Measurements from ENCODE around the gene MAP3K5.
A peak's percentile ranks its signal among the peaks of the same experiment; 100 is the strongest.
"Not testable (repeated sequence)": the region's sequence is repeated elsewhere in the genome, so short reads cannot be mapped to it uniquely, and the experiment has no call there.

MAP3K5 gene

DNA sequence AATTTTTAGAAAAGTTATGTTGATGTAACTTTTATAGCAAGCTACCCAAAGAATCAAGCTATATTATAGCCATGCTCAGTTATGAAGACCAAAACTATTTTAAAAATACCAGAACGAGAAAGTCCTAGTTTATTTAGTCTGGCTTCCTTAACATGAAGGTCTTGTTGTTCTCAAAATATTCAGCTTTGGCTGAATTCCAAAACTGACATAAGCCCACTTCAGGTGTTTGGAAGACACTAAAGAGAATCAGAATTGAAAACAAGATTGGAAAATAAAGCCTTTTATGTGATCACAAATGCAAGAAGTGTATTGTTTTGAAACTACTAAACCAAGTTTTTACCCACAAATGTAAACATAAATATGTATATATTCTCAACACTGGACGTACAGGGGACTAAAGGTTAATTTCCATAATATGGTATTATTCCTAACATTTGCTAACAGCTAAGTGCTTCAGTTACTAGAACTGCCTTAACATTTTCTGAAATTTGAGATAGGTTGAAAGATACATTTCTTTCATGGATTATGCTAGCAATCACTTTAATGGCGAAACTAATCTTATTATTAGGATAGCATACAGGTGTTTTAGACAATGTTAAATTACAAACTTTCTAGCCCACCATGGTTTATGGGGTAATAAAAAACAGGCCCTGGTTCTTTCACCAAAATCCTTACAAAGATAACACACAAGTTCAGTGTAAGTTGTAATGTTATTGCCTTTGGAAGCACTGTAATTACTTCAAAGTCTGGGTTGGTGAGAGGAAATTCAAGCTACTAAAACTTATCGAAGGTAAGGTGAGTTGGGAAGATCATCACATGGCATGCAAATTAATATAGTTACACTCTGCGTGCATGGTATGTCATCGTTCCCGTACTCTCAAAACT, 1.6 kb downstream of the MAP3K5 start:
- DNase-seq: no peak

- DNase-seq: not testable (repeated sequence)
Measured at GRCh38 chr6:136789440-136789839, 2.8 kb downstream of the MAP3K5 start.

- peak; percentile 36 to 70 (median 62) for DNase-seq
Measured at GRCh38 chr6:136788069-136788902, 4.0 kb downstream of the MAP3K5 start.

- DNase-seq: no peak
Measured at GRCh38 chr6:136787726-136788068, 4.6 kb downstream of the MAP3K5 start.

- DNase-seq: peak in 2 of 3 donors; percentile 36 to 42
Measured at GRCh38 chr6:136786658-136787057, 5.6 kb downstream of the MAP3K5 start.

DNA sequence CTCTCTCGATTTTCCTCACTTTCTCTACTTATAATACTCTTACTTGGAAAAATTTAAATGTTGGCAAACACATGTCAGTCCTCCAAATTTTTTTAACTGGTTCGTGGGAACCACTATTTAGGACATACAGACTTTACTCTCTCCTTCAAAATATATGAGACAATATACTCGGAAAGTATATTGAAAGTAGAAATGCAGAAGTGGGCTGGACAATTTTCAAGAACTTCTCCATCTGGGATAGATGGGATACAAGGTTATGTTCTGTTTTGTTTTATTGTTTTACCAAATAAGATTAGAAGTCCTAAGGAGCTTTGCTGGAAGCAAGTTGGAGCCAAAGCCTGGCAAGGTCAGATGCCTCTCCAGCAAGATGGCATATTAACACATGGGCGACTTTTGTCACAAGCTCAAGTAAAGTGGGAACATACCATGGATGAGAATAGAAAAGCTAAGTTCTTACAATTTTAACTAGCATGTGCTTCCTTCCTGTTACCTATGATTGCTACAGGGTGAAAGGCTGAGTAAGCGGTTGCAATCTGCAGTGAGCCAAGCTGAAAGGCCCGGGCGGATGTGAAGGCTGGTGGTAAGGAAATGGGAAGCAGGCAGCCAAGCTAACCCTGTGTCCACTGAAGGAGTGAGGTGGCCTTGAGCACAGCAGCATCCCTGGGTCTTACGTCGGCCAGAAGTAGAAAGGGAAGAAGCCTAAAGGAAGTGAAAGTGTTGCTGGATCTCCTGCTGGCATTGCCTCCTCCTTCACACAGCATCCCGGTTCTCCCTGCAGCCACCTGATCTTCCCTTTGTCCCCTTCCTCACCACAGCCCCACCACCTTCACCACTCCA, 7.1 kb downstream of the MAP3K5 start:
- DNase-seq: peak; percentile 76 to 83 (median 78)

DNA sequence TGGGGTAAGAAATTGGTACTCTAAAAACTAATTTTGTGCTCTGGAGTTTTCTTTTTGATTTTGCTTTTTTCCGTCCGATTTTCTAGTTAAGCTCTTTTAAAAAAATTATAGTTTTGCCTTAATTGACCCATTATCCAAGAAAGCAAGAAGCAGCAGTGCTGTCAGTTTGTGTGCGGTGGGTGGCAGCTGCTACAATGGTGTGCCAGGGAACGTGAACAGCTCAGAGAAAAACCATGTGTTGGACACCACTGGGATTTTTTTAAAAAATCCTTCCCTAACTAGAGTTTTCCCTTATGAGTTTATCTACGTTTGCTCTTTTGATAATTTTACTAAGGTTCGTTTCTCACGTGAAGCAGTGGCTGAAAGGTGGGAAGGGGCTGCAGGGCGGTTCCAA, 8.0 kb downstream of the MAP3K5 start:
- DNase-seq: no peak

DNA sequence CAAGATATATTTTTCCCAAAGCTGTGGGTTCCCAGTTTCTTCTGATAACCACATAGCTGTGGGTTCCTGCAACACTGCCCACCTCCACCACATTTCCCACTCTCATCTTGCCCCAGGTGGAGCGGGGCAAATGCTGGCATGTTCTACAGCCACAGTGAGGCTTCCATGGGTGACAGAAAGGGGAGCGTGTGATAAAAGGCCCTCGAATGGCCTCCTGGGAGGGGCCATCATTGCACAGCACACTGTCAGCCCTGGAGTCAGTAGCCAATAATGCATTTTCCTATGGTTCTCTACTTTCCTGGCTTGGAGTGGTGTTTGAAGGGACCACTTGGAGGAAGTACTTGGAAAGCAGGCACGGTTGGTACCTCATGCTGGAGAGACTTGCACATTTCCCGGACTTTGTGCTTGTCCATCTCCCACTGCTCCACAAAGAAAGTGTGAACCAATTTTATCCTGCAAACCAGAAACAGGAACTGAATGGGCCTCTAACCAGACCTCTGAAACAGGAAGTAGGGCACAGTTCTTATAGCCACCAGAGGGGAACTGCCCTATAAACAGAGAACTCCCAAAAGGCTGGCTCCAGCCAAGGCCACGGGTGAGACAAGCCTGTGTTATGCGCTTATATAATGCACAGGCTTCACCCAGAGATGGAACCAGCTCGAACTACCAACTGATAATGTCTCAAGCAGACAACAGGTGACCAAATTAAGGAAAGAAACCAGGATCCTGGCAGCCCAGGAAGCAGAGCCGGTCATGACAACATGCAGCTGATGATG, 8.6 kb downstream of the MAP3K5 start:
- DNase-seq: peak; percentile 84 to 87 (median 84)

DNA sequence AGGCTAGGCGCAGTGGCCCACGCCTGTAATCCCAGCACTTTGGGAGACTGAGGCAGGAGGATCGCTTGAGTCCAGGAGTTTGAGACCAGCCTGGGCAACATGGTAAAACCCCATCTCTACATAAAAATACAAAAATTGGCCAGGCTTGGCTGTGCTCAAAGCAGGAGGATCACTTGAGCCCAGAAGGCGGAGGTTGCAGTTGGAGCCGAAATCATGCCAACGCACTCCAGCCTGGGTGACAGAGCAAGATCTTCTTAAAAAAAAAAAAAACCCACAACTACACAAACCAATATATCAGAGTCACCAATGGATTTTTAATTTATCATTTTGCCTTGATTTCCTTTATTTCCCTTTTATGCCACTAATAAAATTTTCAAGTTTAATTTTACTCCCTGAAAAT, 9.3 kb downstream of the MAP3K5 start:
- DNase-seq: no peak

DNA sequence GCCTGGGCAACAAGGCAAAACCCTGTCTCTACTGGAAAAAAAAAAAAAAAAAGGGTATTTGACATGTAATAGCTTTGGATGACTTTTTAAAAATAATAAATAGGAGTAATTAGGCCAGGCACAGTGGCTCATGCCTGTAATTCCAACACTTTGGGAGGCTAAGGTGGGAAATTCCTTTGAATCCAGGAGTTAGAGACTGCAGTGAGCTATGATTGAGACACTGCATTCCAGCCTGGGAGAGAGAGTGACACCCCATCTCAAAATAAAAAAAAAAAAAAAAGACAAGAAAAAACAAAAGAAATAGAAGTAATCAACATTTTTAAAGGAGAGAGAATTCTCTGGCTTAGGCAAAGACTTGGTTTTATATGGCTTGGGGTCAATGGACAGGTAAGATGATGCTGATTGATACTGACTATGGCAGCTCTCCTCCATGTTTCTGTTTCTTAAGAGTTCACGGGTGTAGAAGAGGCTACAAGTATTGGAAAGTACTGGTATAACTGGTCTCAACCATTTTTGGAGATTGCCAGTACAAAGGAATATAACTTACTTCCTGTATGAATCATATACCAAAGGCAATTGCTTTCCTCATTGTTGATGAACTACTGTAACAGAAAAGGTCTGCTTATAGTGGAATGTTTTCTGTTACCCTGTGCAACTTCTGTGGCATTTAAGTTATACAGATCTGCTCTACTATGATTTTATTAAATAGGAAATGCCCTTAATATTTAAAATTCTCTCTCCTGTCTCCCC, 10.1 kb downstream of the MAP3K5 start:
- peak; percentile 30 to 76 (median 71) for DNase-seq

DNA sequence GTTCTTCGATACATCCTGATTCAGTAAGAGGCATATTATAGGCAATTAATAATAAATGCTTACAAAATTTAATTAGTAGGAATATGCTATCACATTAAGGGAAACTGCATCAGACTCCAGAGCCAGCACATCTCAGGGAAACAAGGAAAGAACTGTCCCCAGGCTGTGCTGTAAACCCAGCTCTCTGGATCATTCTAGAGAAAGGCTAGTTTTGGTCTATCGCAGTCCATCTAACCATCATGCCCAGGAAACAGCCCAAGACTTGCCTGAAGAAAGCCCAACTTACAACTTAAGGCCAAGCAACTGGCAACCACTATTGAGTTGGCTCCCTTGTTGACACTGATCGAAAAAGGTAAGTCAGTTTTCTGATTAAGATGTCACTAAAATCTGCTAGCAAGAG, 11.3 kb downstream of the MAP3K5 start:
- no peak for DNase-seq

DNA sequence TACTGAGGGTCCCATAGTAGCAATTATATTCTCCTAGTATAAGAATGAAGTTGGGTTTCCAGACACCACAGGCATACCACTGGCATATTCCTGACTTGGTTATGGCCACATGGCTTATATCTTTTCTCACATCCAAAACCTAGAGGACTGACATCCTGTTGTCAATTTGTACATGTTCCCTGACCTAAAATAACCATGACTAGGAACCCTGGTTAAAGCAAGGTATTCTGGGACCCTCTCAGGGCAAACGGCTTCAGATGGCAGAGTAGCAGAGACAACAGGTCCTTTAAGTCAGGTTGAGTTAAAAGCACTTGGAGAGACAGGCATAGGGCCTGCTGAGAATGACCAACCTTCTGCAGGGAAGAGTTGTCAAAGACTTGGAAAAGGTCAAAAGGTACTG, 12.6 kb downstream of the MAP3K5 start:
- DNase-seq: no peak

DNA sequence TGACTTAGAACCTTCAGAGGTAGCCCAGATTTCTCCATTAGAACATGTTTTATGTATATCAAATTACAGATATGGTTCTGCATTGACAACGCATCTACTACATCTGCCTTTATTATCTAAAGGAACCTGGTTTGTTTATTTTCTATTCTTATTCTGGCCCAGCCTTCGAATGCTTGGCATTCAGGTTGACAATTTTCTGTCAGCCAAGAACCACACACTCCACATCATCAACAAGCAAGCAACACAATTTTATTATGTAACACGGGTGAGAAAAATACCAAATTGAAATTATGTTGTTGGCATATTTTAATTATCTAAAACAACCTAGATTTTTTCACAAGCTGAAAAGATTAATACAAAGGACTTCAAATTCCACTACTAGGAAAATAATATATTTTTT, 14.6 kb downstream of the MAP3K5 start:
- DNase-seq: no peak

DNA sequence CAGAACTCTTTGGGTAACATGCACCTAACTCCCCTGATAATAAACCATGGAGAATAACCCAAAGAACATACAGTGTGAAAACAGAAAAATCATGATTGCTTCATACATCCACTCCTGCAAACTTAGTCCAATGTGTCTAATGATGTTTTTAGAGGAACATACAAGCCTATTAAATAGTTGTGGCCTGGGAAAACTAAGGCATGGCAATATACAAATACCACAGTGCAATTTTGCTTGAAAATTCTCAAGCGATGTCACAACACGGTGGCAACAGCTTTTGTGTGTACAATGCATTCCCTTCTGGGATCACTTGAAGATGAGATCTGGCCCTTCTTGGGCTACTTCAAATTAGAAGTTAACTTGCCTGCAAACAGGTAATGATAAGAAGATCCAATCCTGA, 16.7 kb downstream of the MAP3K5 start:
- DNase-seq: no peak

DNA sequence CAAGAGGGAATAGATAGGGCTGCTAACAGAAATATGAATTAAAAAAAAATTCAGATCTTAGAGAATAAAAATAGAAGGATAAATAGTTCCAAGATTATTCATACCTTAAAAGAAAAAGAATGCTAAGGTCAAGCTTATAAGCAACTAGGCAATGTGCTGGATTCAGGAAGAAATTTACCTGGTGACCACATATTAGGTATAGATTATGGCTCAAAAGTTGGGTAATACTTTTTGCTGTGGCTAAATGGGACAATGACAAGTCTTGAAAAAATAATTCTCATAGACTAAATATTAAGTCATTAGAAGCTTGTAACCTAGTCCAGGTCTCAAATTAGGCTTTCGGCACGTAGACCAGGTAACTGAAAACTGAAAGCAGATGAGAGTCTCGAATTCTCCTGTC, 17.2 kb downstream of the MAP3K5 start:
- DNase-seq: no peak

GRCh38 chr6:136774228-136775041, 17.8 kb downstream of the MAP3K5 start:
- peak; percentile 67 to 93 (median 88) for DNase-seq

GRCh38 chr6:136773473-136773796, 18.8 kb downstream of the MAP3K5 start:
- no peak for DNase-seq

GRCh38 chr6:136772685-136773472, 19.4 kb downstream of the MAP3K5 start:
- peak; percentile 48 to 75 (median 74) for DNase-seq

DNA sequence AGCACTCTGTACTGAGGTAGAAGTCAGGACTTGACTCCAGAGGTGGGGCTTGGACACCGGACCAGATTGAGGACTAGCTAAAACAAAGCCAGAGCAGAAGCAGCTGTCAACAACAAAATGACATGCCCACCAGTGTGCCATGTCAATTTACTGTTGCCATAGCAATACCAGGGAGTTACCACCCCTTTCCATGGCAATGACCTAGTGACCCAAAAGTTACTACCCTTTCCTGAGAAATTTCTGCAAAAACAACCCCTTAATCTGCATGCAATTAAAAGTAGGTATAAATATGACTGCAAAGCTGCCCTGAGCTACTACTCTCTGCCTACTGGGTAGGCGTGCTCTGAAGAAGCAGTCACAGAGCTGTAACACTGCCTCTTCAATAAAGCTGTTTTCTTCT, 21.0 kb downstream of the MAP3K5 start:
- DNase-seq: peak in 1 of 3 donors; percentile 26

GRCh38 chr6:136769759-136770158, 22.5 kb downstream of the MAP3K5 start:
- no peak for DNase-seq

All from suppressor macrophage treated with lipopolysaccharide for 1 hour (primary cell).